Tibial artery (tissue), 4 donors: ENCODE results near the gene CLEC17A.

Experiments used
- DNase-seq, 2 donors: peaks; one replicate each; pipeline ENCODE4 v3.0.0-alpha.2; 2019
- H3K27ac ChIP-seq, 2 donors: fragments of 200-600 bp; sonication (generic) in 1 of 2; 1 replicate in 1 of 2; 2 replicates in 1 of 2; pipeline ENCODE4 v1.5.1; 2018 to 2019; ENCODE audit warnings: mild to moderate bottlenecking in 1 of 2
- H3K27me3 ChIP-seq, 2 donors: fragments of 200-600 bp; sonication (generic) in 1 of 2; one replicate each; pipeline versions ENCODE4 v1.5.1 to v1.6.0; 2016 to 2019
- H3K36me3 ChIP-seq, 3 donors: fragments of 200-600 bp; sonication (generic) in 2 of 3; one replicate each; pipeline ENCODE4 v1.5.1; 2016 to 2019; ENCODE audit warnings: mild to moderate bottlenecking in 2 of 3
- H3K4me1 ChIP-seq, 4 donors: fragments of 200-600 bp; sonication (generic) in 2 of 4; 1 replicate in 3 of 4; 2 replicates in 1 of 4; pipeline ENCODE4 v1.5.1; 2016 to 2019
- H3K4me3 ChIP-seq, 2 donors: fragments of 200-600 bp; sonication (generic) in 1 of 2; 1 replicate in 1 of 2; 2 replicates in 1 of 2; pipeline ENCODE4 v1.5.1; 2018 to 2019; ENCODE audit warnings: mild to moderate bottlenecking in 2 of 2
- H3K9me3 ChIP-seq, 3 donors: fragments of 200-600 bp; sonication (generic) in 1 of 3; one replicate each; pipeline ENCODE4 v1.5.1; 2016 to 2019
- intact Hi-C: fragments of 100-400 bp; cut with DNase I; formaldehyde crosslinking; loops from one replicate; pipeline ENCODE4 v1.15.0; 2023; ENCODE audit warnings: low total_unique reads
- TF ChIP-seq, protein P1 (sequence below), 2 experiments: fragments of 200-600 bp in 1 of 2; fragments of 450-650 bp in 1 of 2; IDR thresholded peaks; one replicate each; pipeline ENCODE4 v1.5.1; 2017 to 2019; ENCODE audit warnings: antibody characterized with exemption in 2 of 2, mild to moderate bottlenecking in 1 of 2, moderate library complexity in 1 of 2

CLEC17A gene

DNA sequence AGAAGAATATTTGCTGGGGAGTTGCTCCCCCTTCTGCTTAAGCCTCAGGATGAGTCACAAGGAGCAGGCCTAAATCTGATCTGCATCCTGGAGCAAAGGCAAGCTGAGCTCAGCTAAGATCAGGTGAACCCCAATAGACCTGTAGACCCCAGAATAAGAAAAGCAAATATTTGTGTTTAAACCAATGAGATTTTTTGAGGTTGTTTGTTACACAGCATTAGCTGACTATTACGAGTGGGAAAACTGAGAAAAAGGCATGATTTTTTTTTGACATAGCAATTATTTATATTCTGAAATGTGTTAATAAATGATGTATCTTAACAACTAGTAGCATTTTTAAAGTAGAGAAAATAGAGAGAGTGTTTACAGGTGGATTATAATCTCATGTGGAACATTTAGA, 46.7 kb downstream of the CLEC17A start:
- TF ChIP-seq, protein P1, sequence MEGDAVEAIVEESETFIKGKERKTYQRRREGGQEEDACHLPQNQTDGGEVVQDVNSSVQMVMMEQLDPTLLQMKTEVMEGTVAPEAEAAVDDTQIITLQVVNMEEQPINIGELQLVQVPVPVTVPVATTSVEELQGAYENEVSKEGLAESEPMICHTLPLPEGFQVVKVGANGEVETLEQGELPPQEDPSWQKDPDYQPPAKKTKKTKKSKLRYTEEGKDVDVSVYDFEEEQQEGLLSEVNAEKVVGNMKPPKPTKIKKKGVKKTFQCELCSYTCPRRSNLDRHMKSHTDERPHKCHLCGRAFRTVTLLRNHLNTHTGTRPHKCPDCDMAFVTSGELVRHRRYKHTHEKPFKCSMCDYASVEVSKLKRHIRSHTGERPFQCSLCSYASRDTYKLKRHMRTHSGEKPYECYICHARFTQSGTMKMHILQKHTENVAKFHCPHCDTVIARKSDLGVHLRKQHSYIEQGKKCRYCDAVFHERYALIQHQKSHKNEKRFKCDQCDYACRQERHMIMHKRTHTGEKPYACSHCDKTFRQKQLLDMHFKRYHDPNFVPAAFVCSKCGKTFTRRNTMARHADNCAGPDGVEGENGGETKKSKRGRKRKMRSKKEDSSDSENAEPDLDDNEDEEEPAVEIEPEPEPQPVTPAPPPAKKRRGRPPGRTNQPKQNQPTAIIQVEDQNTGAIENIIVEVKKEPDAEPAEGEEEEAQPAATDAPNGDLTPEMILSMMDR (IDR thresholded peaks at IDR 0.05) = no peak
- no peaks in the 10 kb centered on the region for H3K4me1 ChIP-seq
- H3K36me3 ChIP-seq = no peaks in the 10 kb centered on the region
- intact Hi-C loops = no loop called here
- no peak overlapping the region for H3K4me3 ChIP-seq
- peaks cover 0 to 10% (median 7%) of the 10 kb centered on the region in 3 donors for H3K9me3 ChIP-seq
- no peak for DNase-seq
- H3K27me3 ChIP-seq = no peaks in the 10 kb centered on the region
- H3K27ac ChIP-seq = no peak overlapping the region

DNA sequence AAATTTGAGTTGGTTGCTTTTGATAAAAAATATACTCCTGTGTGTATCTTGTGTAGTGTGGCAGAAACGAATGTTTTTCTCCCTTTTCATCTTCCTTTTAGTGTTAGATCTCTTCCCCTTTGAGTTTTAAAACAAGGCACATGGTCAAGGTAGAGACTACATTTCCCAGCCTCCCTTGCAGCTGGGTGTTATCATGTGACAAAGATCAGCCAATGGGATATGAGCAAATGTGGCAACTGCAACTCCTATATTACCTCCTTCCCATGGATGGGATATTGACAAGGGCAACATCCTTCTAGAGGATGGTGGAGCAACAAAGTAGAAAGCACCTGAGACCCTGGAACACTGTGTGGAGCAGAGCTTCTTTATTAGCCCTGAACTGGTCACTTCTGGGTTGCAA, 49.4 kb downstream of the CLEC17A start:
- intact Hi-C loops = no loop called here
- TF ChIP-seq, protein P1 (IDR thresholded peaks at IDR 0.05) = no peak
- Histone ChIP-seq H3K9me3 (peaks cover 0 to 7% (median 4%) of the 10 kb centered on the region in 3 donors), H3K36me3 (no peaks in the 10 kb centered on the region), H3K27me3 (no peaks in the 10 kb centered on the region), H3K27ac (no peak overlapping the region), H3K4me3 (no peak overlapping the region), H3K4me1 (no peaks in the 10 kb centered on the region)
- no peak for DNase-seq

DNA sequence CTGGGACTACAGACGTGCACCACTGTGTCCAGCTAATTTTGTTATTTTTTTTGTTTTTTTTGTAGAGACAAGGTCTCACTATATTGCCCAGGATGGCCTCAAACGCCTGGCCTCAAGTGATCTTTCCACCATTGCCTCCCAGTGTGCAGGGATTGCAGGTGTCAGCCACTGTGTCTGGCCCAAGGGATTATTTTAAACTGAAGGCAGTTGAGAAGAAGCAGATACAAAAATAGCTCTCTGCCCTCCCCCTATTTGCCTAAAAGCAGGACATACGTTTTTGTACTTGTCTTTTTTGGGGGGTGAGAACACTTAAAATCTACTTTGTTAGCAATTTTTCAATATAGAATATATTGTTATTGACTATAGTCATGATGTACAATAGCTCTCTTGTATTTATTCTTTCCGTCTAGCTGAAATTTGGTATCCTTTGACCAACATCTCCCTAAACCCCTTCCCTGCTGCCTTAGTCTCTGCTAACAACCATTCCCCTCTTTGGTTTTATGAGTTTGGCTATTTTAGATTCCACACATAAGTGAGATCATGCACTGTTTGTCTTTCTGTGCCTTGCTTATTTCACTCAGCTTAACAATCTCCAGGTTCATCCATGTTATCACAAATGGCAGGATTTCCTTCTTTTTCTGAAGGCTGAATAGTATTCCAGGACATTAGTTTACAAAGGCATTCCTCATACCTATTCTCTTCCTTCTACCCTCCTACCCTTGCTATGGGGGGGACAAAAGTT, 56.8 kb downstream of the CLEC17A start:
- H3K27me3 ChIP-seq = peaks cover 0 to 8% of the 10 kb centered on the region in 2 donors
- H3K4me1 ChIP-seq = no peaks in the 10 kb centered on the region
- TF ChIP-seq, protein P1 (IDR thresholded peaks at IDR 0.05) = no peak
- no peak for DNase-seq
- intact Hi-C loops = no loop called here
- H3K4me3 ChIP-seq = no peak overlapping the region
- H3K36me3 ChIP-seq = no peaks in the 10 kb centered on the region
- no peak overlapping the region for H3K27ac ChIP-seq
- H3K9me3 ChIP-seq = peaks cover 0 to 14% (median 11%) of the 10 kb centered on the region in 3 donors

DNA sequence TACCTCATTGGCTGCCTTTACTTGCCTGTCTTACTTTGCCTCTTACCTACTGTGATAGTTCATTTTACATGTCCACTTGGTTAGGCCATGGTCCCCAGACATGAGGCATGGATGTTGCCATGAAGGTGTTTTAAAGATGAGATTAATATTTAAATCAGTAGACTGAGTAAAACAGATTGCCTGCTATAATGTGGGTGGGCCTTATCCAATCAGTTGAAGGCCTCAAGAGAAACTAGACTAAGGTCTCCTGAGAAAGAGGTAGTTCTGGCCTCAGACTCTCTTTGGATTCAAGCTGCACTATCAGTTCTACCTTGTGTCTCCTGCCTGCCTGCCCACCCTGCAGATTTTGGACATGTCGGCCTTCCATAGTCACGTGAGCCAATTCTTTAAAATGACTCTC, 65.6 kb downstream of the CLEC17A start:
- Histone ChIP-seq H3K27ac (no peak overlapping the region), H3K4me3 (no peak overlapping the region), H3K27me3 (peaks cover 0 to 15% of the 10 kb centered on the region in 2 donors), H3K9me3 (no peaks in the 10 kb centered on the region), H3K4me1 (no peaks in the 10 kb centered on the region), H3K36me3 (no peaks in the 10 kb centered on the region)
- TF ChIP-seq, protein P1 (IDR thresholded peaks at IDR 0.05) = no peak
- no peak for DNase-seq
- intact Hi-C loops = no loop called here

DNA sequence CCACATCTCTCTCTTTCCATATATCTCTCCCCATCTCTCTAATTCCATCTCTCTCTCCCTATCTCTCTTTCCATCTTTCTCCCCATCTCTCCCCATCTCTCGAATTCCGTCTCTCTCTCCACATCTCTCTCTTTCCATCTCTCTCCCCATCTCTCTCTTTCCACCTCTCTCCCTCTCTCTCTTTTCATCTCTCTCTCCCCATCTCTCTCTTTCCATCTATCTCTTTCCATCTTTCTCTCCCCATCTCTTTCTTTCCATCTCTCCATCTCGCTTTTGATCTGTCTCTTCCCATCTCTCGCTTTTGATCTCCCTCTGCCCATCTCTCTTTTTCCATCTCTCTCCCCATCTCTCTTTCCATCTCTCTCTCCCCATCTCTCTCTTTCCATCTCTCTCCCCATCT, 66.1 kb downstream of the CLEC17A start:
- H3K4me3 ChIP-seq = no peak overlapping the region
- TF ChIP-seq, protein P1 (IDR thresholded peaks at IDR 0.05) = no peak
- no peaks in the 10 kb centered on the region for H3K9me3 ChIP-seq
- H3K27ac ChIP-seq = no peak overlapping the region
- no peaks in the 10 kb centered on the region for H3K36me3 ChIP-seq
- H3K27me3 ChIP-seq = peaks cover 0 to 15% of the 10 kb centered on the region in 2 donors
- no peaks in the 10 kb centered on the region for H3K4me1 ChIP-seq
- intact Hi-C loops = no loop called here
- no peak for DNase-seq
